ENCODE data around the gene PARD3.

DNA sequence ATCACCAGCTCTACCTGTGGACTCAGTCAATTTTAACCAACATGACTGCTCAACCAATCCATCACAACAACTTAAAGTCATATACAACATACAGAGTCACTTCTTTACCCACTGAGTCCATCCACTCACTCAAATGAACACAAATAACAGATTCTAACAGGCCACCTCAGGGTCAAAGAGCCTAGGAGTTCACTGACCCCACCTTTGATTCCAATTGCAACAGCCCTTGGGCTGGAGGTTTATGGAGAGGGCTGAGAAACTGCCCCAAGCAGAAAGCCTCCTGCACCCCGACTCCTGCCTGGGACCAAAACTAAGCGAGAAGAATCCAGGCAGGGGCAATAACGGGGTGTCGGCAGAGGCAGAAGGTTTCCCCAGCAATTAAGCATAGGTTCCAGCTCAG is 263.8 kb downstream of the PARD3 start:
- TF ChIP-seq, protein P1, sequence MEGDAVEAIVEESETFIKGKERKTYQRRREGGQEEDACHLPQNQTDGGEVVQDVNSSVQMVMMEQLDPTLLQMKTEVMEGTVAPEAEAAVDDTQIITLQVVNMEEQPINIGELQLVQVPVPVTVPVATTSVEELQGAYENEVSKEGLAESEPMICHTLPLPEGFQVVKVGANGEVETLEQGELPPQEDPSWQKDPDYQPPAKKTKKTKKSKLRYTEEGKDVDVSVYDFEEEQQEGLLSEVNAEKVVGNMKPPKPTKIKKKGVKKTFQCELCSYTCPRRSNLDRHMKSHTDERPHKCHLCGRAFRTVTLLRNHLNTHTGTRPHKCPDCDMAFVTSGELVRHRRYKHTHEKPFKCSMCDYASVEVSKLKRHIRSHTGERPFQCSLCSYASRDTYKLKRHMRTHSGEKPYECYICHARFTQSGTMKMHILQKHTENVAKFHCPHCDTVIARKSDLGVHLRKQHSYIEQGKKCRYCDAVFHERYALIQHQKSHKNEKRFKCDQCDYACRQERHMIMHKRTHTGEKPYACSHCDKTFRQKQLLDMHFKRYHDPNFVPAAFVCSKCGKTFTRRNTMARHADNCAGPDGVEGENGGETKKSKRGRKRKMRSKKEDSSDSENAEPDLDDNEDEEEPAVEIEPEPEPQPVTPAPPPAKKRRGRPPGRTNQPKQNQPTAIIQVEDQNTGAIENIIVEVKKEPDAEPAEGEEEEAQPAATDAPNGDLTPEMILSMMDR (conservative IDR thresholded peaks at IDR 0.05; ENCODE audit: low read depth, low read length) = no peak
- TF ChIP-seq EZH2 (IDR thresholded peaks at IDR 0.05; ENCODE audit: low read length, unreplicated experiment) = no peak
